DOHH2 (cell line): Measurements from ENCODE around the gene OXSM.

Experiments
- CTCF ChIP-seq: fragments of 200-600 bp; sonication (generic); IDR thresholded peaks from one replicate; pipeline ENCODE4 v1.5.1; 2014; ENCODE audit warnings: antibody characterized with exemption, mild to moderate bottlenecking, low read depth, low read length; ENCODE audit not compliant: poor library complexity, severe bottlenecking
- EZH2phosphoT487 ChIP-seq: fragments of 200-600 bp; sonication (generic); IDR thresholded peaks from 2 replicates; pipeline ENCODE4 v1.6.1; 2017; ENCODE audit warnings: borderline replicate concordance, mild to moderate bottlenecking, antibody characterized with exemption, low read length, moderate library complexity, mixed read lengths

- no peak for TF ChIP-seq CTCF
- TF ChIP-seq EZH2phosphoT487: no peak
These were observed 46.7 kb downstream of the OXSM start for GRCh38 chr3:25836579-25836978.
